ENCODE results near the gene SEMA5A. TPM values are rescaled to one million over a fixed set of nuclear protein-coding genes. Genes with fewer than 3 reads are reported as not detected.
"Not testable (repeated sequence)": the region's sequence is repeated elsewhere in the genome, so short reads cannot be mapped to it uniquely, and the experiment has no call there.

Gene SEMA5A
- total and polyA plus RNA-seq, 5 experiments from 2014 or later, result not detected

DNA sequence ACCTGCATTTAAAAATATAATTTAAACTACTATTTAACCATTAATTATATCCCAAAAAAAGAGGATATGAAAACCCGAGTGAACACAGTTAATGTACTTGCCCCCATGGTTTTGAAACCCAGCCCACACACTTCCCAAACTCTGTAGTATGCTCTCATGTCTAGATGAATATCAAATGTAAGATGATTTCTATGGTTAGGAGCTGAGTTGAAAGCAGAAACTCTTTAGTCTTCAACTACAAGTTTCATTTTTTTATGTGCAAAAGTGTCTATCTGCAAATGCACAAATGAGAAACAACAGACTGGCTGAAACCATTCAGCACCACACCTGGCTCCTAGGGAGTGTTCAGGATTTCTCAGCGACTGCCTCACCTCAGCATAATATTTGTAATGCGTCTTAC lies 183.3 kb downstream of the SEMA5A start:
- H3K4me3 Mint-ChIP-seq, result no peak overlapping the region
- no peak for DNase-seq
- H3K27ac Mint-ChIP-seq, result no peak overlapping the region
- H3K4me1 Mint-ChIP-seq, result no peaks in the 10 kb centered on the region
- no peaks in the 10 kb centered on the region for H3K36me3 Mint-ChIP-seq
- POLR2A ChIA-PET, result no interaction called here
- no peak for ATAC-seq
- H3K27me3 Mint-ChIP-seq, result peaks cover 0 to 5% (median 0%) of the 10 kb centered on the region in 5 donors
- H3K9me3 Mint-ChIP-seq, result peaks cover 0 to 23% (median 0%) of the 10 kb centered on the region in 9 donors

- DNase-seq, result no peak
These were observed 184.0 kb downstream of the SEMA5A start for GRCh38 chr5:9361835-9362234.

GRCh38 chr5:9358961-9359685 lies 186.8 kb downstream of the SEMA5A start:
- no peak for DNase-seq
- POLR2A ChIA-PET, result no interaction called here
- peaks cover 0 to 48% (median 2%) of the 10 kb centered on the region in 9 donors for H3K9me3 Mint-ChIP-seq
- no peak for ATAC-seq
- peaks cover 0 to 5% (median 0%) of the 10 kb centered on the region in 5 donors for H3K27me3 Mint-ChIP-seq
- H3K36me3 Mint-ChIP-seq, result no peaks in the 10 kb centered on the region
- no peaks in the 10 kb centered on the region for H3K4me1 Mint-ChIP-seq
- no peak overlapping the region for H3K27ac Mint-ChIP-seq
- no peak overlapping the region for H3K4me3 Mint-ChIP-seq

More at GRCh38 chr5:9361835-9362234, 184.0 kb downstream of the SEMA5A start:
- ATAC-seq, result no peak
- Mint-ChIP-seq H3K27me3 (peaks cover 0 to 5% (median 0%) of the 10 kb centered on the region in 5 donors), H3K4me1 (no peaks in the 10 kb centered on the region), H3K36me3 (no peaks in the 10 kb centered on the region), H3K27ac (no peak overlapping the region), H3K9me3 (peaks cover 0 to 24% (median 0%) of the 10 kb centered on the region in 9 donors), H3K4me3 (no peak overlapping the region)
- POLR2A ChIA-PET, result no interaction called here

DNA sequence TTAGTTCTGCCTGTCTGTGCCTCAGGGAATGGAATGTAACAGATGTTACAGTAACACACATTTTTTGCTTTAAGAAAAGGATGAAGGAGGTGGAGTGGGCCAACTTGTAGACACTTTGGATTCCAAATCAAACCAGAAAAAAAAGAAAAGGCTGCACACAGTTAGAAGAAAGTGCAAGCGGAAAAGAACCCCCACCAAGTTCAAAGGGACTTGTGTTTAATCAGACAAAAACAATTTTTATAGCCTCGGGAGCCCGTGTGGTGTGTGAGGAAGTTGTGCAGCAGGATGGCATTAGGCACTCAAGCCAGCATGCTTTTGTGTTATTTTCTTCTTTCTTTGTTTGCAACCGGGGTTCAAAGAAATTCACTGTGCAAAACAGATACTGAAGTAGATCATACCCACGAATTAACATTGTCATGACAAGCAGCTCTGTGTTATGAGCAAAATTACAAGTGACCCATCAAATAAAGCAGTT lies 189.5 kb downstream of the SEMA5A start:
- peaks cover 0 to 52% (median under 1%) of the 10 kb centered on the region in 9 donors for H3K9me3 Mint-ChIP-seq
- ATAC-seq, result no peak
- POLR2A ChIA-PET, result no interaction called here

GRCh38 chr5:9354336-9355081 lies 191.4 kb downstream of the SEMA5A start:
- H3K9me3 Mint-ChIP-seq, result peaks cover 0 to 52% (median 0%) of the 10 kb centered on the region in 9 donors
- no peak overlapping the region for H3K27ac Mint-ChIP-seq
- DNase-seq, result no peak
- no peaks in the 10 kb centered on the region for H3K36me3 Mint-ChIP-seq
- no peak overlapping the region for H3K4me3 Mint-ChIP-seq
- H3K27me3 Mint-ChIP-seq, result peaks cover 0 to 5% (median 0%) of the 10 kb centered on the region in 5 donors
- H3K4me1 Mint-ChIP-seq, result no peaks in the 10 kb centered on the region
- POLR2A ChIA-PET, result no interaction called here
- ATAC-seq, result no peak

More for the DNA sequence above, 189.5 kb downstream of the SEMA5A start:
- H3K4me1 Mint-ChIP-seq, result no peaks in the 10 kb centered on the region
- no peak overlapping the region for H3K27ac Mint-ChIP-seq
- no peak overlapping the region for H3K4me3 Mint-ChIP-seq
- peaks cover 0 to 5% (median 0%) of the 10 kb centered on the region in 5 donors for H3K27me3 Mint-ChIP-seq
- no peak for DNase-seq
- no peaks in the 10 kb centered on the region for H3K36me3 Mint-ChIP-seq

- H3K27me3 Mint-ChIP-seq, H3K4me1 Mint-ChIP-seq, H3K36me3 Mint-ChIP-seq, H3K27ac Mint-ChIP-seq, ATAC-seq, DNase-seq, H3K4me3 Mint-ChIP-seq, POLR2A ChIA-PET: not testable (repeated sequence)
- H3K9me3 Mint-ChIP-seq, result peaks cover 0 to 45% (median 0%) of the 10 kb centered on the region in 9 donors
These were observed 192.8 kb downstream of the SEMA5A start for GRCh38 chr5:9353048-9353447.

DNA sequence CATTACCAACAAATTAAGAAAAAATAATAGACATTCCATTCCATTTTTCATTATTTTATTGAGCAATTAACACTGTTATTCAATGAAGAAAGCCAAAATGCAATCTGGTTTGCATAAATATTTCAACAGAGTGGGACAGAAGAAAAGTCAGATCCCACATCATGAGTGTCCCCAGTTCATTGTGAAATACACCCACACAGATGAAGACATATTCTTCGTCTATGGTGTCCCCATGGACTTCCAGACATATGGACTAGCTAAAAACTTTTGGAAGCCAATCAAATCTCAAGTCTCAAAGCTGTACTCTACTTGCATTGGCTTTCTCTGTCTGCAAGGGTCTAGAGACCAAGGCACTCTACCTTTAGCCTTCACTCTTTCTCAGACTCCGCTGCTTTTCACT lies 194.3 kb downstream of the SEMA5A start:
- no peak for ATAC-seq
- Mint-ChIP-seq H3K36me3 (no peaks in the 10 kb centered on the region), H3K4me1 (no peaks in the 10 kb centered on the region), H3K27me3 (no peaks in the 10 kb centered on the region), H3K9me3 (peaks cover 0 to 40% (median 0%) of the 10 kb centered on the region in 9 donors), H3K4me3 (no peak overlapping the region), H3K27ac (no peak overlapping the region)
- no peak for DNase-seq
- POLR2A ChIA-PET, result no interaction called here

- no peaks in the 10 kb centered on the region for H3K36me3 Mint-ChIP-seq
- no peaks in the 10 kb centered on the region for H3K4me1 Mint-ChIP-seq
- no peak for DNase-seq
- peaks cover 0 to 28% (median 1%) of the 10 kb centered on the region in 9 donors for H3K9me3 Mint-ChIP-seq
- no peak overlapping the region for H3K4me3 Mint-ChIP-seq
- POLR2A ChIA-PET, result no interaction called here
- no peak for ATAC-seq
- H3K27ac Mint-ChIP-seq, result no peak overlapping the region
- no peaks in the 10 kb centered on the region for H3K27me3 Mint-ChIP-seq
These were observed 195.5 kb downstream of the SEMA5A start for GRCh38 chr5:9350301-9350797.

GRCh38 chr5:9348401-9348996 lies 197.4 kb downstream of the SEMA5A start:
- Mint-ChIP-seq H3K36me3 (no peaks in the 10 kb centered on the region), H3K4me3 (no peak overlapping the region), H3K27ac (no peak overlapping the region), H3K27me3 (no peaks in the 10 kb centered on the region), H3K4me1 (no peaks in the 10 kb centered on the region), H3K9me3 (peaks cover 0 to 16% (median 2%) of the 10 kb centered on the region in 9 donors)
- DNase-seq (no peak), ATAC-seq (no peak)
- POLR2A ChIA-PET, result no interaction called here

DNA sequence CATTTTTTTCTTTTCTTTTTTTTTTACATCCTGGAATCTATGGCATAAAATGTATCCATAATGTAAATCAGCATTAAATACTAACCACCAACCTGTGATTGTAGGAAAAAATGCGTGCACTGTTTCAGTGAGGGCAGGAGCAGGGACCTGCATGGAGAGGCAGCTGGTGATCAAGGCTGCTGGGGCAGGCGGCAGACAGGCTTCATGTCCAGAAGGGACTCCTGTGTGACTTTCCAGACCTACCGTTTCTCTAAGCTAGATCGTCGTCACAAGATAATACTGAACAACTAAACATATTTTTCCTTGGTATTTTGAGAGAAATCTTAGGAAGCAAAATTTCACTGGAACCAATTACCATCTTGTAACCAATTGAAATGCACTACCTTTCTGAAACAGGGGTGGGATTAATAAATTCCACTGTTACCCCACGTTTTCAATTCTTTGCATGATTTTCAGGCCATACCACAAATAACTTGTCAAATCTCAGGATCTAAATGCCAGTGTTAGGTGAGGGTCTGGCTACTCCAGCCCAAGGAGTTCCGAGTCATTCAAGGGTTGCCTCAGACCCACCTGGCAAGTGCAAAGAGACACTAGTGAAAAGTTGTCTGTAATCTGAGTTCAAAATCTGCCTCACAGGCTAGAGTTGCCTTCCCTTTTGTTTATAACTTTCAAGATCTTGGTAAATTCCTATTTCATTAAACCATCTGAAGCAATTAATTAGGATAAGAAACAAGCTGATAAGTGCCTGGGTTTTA lies 198.2 kb downstream of the SEMA5A start:
- Mint-ChIP-seq H3K4me1 (no peaks in the 10 kb centered on the region), H3K27ac (no peak overlapping the region), H3K36me3 (no peaks in the 10 kb centered on the region), H3K27me3 (no peaks in the 10 kb centered on the region), H3K9me3 (peaks cover 0 to 9% (median 2%) of the 10 kb centered on the region in 9 donors), H3K4me3 (no peak overlapping the region)
- DNase-seq (no peak), ATAC-seq (no peak)
- POLR2A ChIA-PET, result no interaction called here

GRCh38 chr5:9347032-9347431 lies 198.8 kb downstream of the SEMA5A start:
- H3K4me1 Mint-ChIP-seq, result no peaks in the 10 kb centered on the region
- ATAC-seq (no peak), DNase-seq (no peak)
- no peak overlapping the region for H3K27ac Mint-ChIP-seq
- POLR2A ChIA-PET, result no interaction called here
- peaks cover 0 to 9% (median 2%) of the 10 kb centered on the region in 9 donors for H3K9me3 Mint-ChIP-seq
- no peaks in the 10 kb centered on the region for H3K27me3 Mint-ChIP-seq
- no peak overlapping the region for H3K4me3 Mint-ChIP-seq
- H3K36me3 Mint-ChIP-seq, result no peaks in the 10 kb centered on the region

DNA sequence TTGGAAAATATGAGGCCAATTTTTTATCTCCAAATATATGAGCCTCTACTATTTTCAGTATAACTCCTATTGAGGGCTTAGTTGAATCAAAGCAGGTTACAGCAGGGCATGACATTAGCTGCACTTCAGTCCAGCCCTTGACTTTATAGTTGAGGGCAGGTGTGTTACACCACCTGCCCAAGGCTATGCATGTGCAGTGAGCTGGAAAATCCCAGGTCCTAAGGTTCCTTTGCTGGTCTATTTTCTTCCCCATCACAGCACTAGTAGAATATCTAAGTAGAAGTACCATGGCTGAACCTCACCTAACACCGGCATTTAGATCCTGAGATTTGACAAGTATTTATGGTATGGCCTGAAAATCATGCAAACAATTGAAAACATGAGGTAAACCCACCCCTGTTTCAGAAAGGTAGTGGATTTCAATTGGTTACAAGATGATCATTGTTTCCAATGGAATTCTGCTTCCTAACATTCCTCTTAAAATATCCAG lies 201.1 kb downstream of the SEMA5A start:
- no peaks in the 10 kb centered on the region for H3K36me3 Mint-ChIP-seq
- ATAC-seq, result no peak
- no peak for DNase-seq
- no peak overlapping the region for H3K4me3 Mint-ChIP-seq
- H3K9me3 Mint-ChIP-seq, result peaks cover 0 to 10% (median 4%) of the 10 kb centered on the region in 9 donors
- H3K27me3 Mint-ChIP-seq, result no peaks in the 10 kb centered on the region
- POLR2A ChIA-PET, result no interaction called here
- H3K27ac Mint-ChIP-seq, result no peak overlapping the region
- H3K4me1 Mint-ChIP-seq, result no peaks in the 10 kb centered on the region
